Stimulated activated CD8-positive, alpha-beta memory T cell treated with anti-CD3 and anti-CD28 coated beads, Interleukin-12 subunit alpha, Interleukin-12 subunit beta, amount 100 ng/mL, for 4 hours (primary cell): ENCODE results near the gene KCNQ1.

Experiments
- DNase-seq: peaks from one replicate; pipeline ENCODE4 v3.0.0-alpha.2; 2020; ENCODE audit warnings: low read depth

Gene KCNQ1

DNA sequence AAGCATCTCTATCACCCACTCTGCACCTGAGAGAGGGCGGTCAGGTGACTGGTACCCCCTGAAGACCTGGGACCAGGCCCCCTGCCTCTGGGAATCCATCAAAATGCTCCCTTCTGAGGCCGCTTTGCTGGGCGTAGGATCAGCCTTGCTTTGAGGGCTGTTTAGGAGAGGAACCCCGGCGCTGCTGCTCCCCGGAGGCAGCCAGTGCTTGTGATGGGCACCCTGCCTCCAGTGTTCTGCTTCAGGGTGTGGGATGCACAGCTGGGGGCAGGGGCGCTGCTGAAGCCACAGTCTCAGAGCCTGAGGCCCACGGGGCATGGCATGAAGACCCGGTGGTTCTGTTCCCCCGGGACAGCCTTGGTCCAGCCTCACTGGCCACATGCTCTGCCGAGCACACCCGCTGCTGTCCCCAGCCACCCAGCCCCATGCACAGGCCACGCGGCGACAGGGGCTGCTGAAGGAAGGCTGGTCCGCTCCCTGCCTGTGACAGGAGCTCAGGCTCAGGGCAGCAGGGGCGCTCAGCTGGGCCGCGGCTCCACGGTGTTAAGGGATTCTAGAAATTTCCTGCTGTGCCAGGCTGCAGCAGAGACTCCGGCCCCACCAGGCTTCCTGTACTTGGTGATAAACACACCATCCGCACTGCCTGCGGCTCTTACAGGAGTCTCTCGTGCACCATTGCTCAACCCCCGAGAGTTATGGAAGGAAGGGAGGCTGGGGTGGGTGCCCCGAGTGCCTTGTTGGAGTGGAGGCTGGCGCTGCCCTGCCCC lies 91.0 kb downstream of the KCNQ1 start:
- DNase-seq = no peak

DNA sequence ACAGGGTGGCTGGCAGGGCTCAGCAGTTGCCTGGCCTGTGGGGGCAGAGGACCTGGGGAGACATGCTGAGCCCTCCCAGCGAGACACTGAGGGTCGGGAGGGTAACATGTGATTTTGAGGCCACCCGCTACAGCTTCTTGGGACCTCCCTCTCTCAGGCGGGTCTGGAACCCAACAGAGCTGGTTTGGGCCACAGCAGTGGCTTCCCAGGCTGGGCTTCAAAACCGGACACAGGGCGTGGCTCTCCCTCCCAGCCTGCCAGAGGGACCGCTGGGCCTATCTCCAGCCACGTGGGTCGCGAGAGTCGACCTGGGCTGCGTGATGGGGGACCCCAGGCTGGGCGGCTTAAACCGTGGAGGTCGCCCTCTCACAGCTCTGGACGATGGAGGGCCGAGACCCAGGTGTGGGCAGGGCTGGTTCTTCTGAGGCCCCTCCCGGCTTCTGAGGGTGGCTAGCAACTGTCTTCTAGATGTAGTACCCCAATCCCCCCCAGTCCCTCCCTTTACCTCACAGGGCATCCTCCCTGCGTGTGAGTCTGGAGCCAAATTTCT lies 91.7 kb downstream of the KCNQ1 start:
- DNase-seq = no peak

DNA sequence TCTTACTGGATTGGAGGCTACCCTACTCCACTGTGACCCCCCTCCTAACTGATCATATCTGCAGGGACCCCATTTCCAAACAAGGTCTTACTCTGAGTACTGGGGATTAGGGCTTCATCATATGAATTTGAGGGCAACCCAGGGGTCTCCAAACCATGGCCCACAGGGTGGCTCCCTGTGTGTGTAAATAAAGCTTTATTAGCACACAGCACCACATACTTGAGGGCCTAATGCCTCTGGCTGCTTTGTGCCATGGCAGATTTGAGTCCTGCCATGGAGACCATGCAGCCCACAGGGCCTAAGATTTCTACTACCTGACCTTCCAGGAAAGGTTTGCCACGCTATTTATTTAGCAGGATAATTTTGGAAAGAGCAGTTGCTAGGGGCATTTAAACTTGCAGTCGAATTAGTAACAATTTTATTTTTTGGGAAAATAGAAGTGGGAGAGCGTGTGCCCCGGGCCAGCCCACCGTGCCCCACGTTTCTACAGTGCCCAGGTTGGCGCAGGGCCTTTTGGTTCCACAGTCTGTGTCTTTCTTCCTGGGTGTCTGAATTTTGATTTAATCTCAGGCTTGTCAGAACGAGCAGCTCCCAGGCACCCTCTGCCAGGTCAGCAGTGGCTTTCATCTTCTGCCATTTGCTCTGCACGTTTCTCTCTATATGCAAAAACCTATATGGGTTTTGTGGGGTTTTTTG lies 92.3 kb downstream of the KCNQ1 start:
- no peak for DNase-seq

DNA sequence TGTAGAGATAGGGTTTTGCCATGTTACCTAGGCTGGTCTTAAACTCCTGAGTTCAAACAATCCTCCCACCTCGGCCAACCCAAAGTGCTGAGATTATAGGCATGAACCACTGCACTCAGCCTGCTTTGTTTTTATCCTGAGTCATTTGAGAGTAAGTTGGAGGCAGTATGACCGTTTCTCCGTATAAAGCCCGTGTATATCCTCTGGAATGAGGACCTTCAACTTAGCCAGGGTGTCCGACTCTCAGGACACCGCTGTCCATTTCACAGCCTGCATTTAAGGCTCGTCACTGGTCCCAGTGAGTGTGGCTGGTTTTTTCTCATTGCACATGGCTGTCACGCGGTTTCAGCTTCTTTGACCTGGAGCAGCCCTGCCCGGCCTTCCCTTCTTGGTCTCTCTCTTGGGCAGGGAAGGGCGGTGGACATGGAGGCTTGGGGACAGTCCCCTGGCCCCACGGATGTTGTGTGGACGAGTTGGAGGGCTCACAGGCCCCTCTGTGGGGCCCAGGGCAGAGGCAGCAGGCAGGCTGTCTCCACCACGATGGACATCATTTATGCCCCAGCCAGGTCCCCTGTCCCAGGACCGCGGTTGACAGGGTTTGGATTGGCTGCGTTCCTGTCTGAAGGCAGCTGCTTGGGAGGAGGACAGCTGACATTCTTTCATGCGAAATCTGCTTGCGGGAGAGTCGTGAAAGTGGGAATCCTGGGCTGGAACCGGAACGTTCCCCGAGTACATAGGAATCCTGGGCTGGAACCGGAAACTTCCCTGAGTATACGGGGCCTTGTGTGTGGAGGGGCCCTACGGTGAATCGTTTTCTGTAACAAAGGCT lies 93.3 kb downstream of the KCNQ1 start:
- DNase-seq = no peak

DNA sequence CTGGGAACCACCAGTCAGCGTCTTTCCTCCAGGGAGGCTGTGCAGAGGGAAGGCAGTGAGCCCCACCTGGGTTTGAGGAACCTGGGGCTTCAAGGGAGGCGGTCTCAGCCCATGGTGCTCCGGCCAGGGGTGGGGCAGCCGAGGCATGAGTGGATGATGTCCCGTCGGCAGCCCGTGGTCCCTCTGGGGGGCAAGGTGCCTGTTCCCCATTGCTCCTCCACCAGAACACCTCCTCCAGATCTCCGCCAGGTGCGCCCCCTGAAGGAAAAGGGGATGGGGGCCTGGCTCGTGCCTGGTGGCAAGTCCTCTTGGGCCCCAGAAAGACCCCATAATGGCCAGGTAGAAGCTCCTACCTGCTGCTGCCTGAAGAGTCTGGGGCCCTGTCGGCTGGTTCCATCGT lies 94.1 kb downstream of the KCNQ1 start:
- no peak for DNase-seq

DNA sequence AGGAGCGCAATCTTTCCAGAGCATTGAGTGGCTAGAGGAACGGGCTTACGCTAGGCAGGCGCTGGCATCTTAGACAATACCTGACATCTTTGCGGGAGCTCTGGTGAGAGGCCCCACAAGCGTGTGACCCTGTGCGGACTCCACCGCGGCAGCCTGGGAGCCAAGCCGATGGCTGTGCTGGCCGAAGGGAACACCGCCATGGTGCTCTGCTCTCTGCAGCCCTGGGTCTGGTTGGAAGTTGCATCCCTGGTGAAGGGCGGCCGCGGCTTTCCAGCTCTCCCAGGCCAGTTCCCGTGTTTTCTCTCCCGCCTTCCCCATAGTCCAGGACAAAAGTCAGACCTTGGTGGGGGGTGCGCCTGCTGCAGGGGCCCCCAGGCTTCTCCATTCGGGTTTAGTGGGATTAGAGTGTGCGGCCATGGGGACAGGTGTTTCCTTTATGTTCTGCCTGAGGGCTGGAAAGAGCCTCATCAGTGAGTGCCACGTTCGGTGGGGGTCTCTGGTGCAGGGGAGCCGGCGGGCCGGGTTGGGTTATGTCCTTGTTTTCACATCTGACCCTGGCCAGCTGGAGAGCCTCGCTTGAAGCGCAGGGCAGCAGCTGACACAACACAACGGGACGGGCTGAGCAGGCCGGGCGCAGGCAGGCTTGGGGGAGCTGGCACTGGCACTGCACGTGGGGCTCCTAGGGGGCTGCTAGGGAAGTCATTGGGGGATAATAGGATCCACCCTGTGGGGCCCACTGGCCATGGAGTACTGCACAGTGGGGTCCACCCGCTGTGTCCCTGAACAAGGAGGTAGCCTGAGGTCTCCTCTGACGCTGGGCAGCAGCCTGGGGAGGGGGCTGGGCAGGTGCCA lies 94.8 kb downstream of the KCNQ1 start:
- no peak for DNase-seq

DNA sequence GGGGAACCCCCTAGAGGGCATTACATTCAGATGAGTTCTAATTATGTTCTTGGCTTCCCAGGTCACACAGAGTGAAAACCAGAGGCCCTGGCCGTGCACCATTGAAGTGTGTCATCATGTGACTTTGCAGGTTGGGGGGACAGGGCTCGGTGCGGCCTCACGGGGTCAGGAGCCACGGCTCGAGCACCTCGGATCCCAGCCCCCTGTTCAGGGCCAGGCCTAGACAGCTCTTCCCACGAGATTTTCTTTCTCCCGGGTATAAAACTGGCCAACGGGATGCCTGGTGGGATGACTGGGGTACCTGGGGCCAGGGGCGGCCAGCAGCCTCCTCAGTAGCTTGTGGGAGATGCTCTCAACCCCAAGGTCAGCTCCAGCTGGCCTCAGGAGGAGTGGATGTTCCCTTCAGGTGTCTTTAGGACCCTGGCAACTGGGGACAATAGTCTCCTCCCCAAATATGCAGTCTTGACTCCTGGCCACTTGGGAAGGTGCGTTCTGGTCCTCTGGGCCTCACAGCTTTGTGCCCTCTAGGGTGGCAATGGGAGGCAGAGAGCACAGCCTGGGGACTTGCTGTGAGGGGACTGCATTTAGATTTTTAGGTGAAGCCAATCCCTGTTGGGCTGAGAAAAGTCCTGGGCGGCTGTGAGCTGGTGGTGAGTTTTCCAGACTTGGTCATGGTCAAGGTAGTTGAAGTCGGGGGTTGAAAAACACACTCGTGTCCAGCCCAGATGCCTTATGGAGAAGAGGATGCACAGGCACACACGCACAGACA lies 95.6 kb downstream of the KCNQ1 start:
- no peak for DNase-seq

DNA sequence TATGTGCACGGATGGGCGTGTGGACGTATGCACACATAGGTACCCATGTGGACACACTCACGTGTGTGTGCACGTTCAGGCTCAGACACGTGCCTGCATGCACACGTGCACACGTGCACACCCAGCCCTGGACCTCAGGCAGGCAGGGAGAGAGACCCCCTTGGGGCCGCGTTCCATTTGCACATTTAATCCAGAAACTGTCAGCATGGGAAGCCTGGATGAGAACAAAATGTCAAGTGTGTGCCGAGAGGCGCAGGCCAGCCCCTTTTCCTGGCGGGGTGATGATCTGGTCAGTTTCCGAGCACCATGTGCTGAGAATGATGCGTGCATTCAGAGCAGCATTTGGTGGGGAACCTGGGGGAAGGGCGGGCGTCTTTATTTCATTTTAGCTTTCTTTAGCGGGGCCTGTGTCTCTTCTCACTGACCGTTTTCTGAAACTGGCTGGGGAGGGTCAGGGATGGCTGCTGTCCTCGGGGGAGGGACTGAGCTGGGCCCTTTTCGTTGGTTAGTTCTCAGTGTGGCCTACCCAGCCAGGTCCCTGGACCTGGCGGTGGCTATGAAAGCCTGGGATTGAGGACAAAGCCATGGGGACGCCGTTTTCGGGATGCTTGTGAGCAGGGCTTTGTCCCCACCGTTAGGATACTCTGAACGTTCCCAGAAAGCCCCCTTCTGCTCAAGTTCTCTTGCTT lies 96.3 kb downstream of the KCNQ1 start:
- no peak for DNase-seq

DNA sequence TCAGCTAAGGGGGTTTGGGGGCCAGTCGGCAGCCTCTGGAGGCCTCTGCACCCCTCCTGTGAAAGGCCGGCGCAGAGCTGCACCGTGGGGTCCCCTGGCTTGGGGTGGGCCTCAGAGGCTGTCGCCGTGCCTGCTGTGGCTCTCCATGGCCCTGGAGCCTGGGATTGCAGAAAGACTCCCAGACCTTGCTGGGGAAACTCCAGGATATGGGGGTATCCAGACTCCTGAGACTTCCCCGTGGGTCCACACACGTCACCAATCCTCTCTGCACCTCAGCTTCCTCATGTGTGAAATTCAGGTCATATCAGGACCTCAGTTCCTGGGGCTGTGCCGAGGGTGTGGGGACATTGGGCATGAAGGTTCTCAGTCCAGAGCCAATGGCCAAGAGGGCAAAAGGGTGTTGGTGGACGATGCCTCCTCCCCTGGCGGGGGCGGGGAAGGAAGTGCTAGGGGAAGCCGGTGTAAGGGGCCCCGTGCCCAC lies 97.1 kb downstream of the KCNQ1 start:
- no peak for DNase-seq

DNA sequence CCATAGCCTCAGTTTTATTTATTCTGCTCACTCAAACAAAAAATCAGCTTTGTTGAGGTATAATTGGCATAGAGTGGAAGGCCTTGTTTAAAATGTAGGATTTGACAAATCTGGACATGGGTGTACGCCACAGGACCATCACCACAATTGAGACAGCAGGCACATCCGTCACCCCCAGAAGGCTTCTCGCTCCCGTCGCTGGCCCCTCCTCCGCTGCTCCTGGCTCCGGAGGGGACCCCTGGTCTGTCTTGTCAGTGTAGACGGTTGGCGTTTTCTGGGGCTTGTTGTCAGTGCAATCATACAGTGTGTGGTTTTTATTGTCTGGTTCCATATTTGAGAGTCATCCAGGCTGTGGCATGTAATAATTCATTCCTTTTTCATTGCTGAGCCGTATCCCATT lies 97.6 kb downstream of the KCNQ1 start:
- no peak for DNase-seq

DNA sequence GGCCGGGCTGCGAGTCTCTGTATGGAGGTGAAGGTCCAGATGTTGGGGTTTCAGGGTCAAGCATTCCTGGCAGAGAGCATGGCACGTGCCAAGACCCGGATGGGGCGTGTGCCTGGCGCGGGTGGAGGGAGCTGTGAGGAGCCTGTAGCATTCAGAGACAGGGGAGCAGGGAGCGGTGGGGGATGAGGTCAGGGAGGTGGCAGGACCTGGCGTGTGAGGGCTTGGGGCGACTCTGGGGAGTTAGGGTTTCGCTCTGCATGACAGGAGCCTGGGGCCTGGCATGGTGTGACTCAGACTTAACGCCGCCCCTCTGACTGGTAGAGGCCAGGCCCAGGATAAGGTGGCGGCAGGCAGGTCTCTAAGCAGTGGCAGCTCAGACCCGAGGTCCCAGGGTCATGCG lies 103.0 kb downstream of the KCNQ1 start:
- DNase-seq = no peak

DNA sequence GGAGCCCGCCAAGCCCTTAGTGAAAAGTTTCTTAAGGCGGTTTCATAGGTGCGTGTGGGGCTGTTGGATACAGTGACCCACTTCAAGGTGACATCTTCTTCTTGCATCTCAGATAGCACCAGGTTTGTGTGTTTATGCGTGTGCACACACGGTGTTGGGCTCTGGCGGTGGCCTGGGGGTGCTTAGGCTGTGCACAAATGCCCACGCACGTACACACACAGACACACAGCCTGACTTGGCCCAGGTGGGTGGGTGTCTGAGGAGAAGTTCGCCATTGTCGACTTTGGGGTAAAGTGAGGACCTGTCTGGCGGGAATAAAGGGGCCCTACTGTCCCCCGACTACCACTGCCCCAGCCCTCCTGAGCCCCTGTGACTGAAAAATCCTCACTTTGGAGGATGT lies 103.8 kb downstream of the KCNQ1 start:
- DNase-seq = no peak

DNA sequence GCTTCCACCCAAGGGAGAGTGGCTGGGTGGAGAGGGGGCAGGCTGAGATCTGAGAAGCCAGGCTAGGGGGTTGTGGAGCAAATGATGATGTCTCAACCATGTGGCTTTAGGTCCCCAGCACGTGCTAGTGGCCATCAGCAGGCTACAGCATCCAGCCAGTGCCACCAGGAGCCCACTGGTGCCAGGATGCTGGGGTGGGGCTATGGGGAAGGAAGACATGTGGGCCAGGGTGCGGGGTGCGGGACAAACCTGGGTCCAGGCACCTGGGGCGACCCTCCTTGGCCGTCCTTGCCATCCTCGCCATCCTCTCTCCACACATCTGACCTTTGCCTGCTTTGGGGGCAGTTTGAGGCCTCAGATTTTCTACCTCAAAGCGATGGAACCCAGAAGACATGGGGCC lies 104.3 kb downstream of the KCNQ1 start:
- no peak for DNase-seq

DNA sequence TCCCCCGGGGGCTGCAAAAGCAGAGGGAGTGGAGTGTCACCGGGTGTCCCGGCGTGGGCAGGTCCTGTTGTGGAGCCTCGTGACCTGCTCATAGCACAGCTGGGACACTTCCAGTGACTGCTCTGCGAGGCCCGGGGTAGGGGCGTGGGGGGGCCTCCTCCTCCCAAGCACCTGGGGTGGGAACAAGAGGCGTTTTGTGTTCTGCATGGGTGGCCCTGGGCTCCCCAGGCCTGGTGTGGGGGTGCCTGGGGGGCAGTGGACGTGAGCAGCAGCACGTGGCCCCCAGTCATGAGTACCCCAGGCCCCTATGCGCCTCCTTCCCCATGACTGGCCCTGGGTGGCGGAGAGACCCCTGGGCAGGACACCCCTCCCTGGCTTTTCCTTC lies 104.7 kb downstream of the KCNQ1 start:
- DNase-seq = no peak

DNA sequence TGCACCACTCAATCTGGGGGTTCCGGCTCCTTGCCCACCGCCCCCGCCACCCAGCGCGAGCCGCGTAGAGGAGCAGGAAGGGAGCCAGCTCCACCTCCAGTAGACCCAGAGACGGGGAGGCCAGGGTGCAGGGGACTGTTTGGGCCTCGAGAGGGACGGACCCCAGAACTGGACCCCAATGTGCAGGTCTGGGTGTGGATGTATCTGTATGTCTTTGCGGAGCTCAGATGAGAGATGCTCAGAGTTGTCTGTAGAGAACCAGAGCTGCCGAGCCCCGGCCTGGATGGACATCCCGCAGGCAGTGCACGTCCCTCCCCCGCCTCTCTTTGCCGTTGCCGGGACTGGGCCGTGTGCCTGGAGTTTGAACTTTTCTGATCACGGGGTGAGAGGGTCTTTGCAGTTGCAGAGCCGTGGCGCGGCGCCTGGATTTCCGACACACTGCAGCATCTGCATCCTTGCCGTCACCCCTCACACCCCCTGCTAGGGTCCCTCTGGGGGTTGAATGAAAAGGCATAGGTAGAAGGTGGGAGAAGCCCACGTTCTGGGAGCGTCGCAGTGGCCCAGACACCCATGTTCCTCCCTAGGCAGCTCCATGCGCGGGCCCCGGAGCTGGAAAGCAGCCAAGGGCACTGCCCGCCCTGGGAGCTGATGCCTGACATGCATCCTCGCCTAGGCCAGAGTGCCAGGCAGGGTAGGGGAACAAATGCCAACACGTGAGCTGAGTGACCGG lies 105.2 kb downstream of the KCNQ1 start:
- DNase-seq = no peak

DNA sequence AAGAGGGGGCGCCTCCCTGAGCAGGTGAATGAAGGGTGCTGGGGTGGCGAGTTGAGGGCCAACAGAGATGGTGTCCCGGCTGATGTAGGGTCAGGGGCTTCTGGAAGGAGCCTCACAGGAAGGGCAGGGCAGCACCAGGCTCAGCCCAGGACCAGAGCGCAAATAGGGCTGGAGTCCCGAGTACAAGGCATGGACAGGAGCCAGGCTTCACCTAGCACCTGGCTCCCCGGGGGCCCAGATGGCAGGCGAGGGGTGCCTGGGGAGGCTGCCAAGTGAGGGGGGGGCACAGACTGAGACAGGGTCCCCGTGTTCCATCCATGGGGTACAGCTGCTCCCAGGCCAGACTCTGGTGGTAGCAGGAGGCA lies 105.8 kb downstream of the KCNQ1 start:
- no peak for DNase-seq

DNA sequence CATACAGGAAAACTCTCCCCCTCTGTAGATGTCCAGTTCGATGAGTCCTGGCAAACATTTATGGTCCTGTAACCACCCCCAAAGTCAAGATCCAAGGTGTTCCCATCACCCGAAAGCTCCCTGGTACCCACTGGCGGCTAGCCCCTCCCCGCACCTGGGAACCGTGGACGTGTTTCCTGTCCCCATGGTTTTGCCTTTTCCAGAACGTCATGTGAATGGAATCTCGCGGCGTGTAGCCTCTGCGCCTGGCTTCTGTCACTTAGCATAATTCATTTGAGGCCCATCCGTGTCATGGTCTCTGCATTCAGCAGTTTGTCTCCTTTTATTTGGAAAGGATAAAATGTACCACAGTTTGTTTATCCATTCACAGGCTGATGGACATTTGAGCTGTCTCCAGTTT lies 106.3 kb downstream of the KCNQ1 start:
- no peak for DNase-seq

DNA sequence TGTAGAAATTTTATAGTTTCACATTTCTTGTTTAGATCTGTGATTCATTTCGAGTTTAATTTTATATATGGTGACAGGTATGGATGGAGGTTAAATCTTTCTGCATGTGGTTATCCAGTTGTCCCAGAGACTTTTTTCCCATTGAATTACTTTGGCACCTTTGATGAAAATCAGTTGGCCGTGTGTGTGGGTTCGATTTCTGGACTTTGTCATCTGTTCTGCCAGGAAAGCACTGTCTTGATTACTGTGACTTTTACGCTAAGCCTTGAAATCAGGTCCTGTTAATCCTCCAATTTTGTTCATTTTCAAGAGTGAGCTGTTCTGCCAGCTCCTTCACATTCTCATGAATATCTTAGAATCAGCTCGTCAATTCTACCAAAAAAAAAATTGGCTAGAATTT lies 107.4 kb downstream of the KCNQ1 start:
- DNase-seq = no peak

DNA sequence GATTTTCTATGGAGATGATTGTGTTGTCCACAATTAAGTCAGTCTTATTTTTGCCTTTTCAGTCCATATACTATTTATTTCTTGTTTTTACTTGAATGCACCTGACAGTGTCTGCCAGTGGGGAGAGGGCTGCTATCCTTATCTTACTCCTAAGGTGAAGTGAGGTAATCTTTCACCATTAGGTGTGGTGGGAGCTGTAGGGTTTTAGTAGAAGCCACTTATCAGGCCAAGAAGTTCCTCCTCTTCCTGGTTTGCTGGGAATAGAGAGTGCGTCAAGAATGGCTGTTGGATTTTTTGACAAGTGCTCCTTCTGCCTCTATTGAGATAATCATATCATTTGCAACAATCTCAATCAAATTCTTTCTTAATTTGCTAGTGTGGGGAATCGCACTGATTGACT lies 108.4 kb downstream of the KCNQ1 start:
- DNase-seq = no peak

DNA sequence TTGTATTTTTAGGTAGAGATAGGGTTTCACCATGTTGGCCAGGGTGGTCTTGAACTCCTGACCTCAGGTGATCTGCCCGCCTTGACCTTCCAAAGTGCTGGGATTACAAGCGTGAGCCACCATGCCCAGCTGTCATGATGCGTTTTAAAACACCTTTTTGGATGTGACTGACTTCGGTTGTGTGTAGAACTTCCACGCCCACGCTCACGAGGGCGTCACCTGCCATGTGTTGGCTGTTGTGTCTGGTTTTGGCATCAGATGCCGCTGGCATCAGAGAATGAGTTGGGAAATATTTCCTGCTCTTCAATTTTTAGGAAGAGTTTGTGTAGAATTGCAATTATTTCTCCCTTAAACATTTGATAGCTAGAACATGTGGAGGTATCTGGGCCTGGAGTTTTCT lies 109.1 kb downstream of the KCNQ1 start:
- no peak for DNase-seq
